HL-60 (cell line): Measurements from ENCODE around the gene TXNRD2.
"Not testable (repeated sequence)": the region's sequence is repeated elsewhere in the genome, so short reads cannot be mapped to it uniquely, and the experiment has no call there.

Experiments
- DNase-seq, 2 experiments: peaks; one replicate each; pipeline ENCODE4 v3.0.0-alpha.2; 2010 to 2020; ENCODE audit warnings: low read depth in 1 of 2, low spot score in 1 of 2
- H3K27ac ChIP-seq: fragments of 250-450 bp; sonication (Bioruptor Pico); replicated peaks from 2 replicates; pipeline ENCODE4 v1.5.1; 2020; ENCODE audit warnings: mild to moderate bottlenecking, moderate library complexity
- H3K27me3 ChIP-seq: fragments of 250-450 bp; sonication (Bioruptor Pico); 2 replicates; pipeline ENCODE4 v1.5.1; 2021; ENCODE audit warnings: mild to moderate bottlenecking, moderate library complexity; ENCODE audit not compliant: insufficient read depth, poor library complexity, severe bottlenecking
- H3K4me3 ChIP-seq: replicated peaks from 2 replicates; pipeline ENCODE4 v1.5.1; 2011; ENCODE audit warnings: mild to moderate bottlenecking, control low read depth, low read length; ENCODE audit not compliant: insufficient read depth
- CTCF ChIP-seq: IDR thresholded peaks from one replicate; pipeline ENCODE4 v1.5.1; 2011; ENCODE audit warnings: low read length, control low read depth, inconsistent platforms; ENCODE audit not compliant: insufficient read depth
- GABPA ChIP-seq: IDR thresholded peaks from 2 replicates; pipeline ENCODE4 v1.6.1; 2012; ENCODE audit warnings: low read depth
- POLR2AphosphoS5 ChIP-seq: IDR thresholded peaks from 2 replicates; pipeline ENCODE4 v1.6.1; 2012; ENCODE audit warnings: low read depth
- REST ChIP-seq: IDR thresholded peaks from 2 replicates; pipeline ENCODE4 v1.6.1; 2012; ENCODE audit warnings: low read depth; ENCODE audit not compliant: insufficient replicate concordance
- SPI1 ChIP-seq: IDR thresholded peaks from 2 replicates; pipeline ENCODE4 v1.6.1; 2012; ENCODE audit warnings: low read depth, mild to moderate bottlenecking, borderline replicate concordance

Gene TXNRD2

GRCh38 chr22:19834599-19834998 lies 107.0 kb downstream of the TXNRD2 start:
- Histone ChIP-seq H3K27ac (no peak overlapping the region), H3K4me3 (no peak overlapping the region), H3K27me3 (no peaks in the 10 kb centered on the region)
- no peak for TF ChIP-seq POLR2AphosphoS5
- DNase-seq, result no peak

- DNase-seq, H3K4me3 ChIP-seq, H3K27me3 ChIP-seq, H3K27ac ChIP-seq: not testable (repeated sequence)
Measured at GRCh38 chr22:19833327-19833726, 108.3 kb downstream of the TXNRD2 start.

- H3K4me3 ChIP-seq, result no peak overlapping the region
- H3K27ac ChIP-seq, result no peak overlapping the region
- DNase-seq, result peak in 1 of 2 experiments; percentile 25
- H3K27me3 ChIP-seq, result no peaks in the 10 kb centered on the region
- TF ChIP-seq POLR2AphosphoS5 (no peak), GABPA (no peak), CTCF (no peak), REST (no peak), SPI1 (no peak; the same call in 1 of the 2 replicates)
Measured at GRCh38 chr22:19832476-19833108, 109.0 kb downstream of the TXNRD2 start.

- H3K4me3 ChIP-seq, H3K27me3 ChIP-seq, DNase-seq, H3K27ac ChIP-seq: not testable (repeated sequence)
Measured at GRCh38 chr22:19831979-19832378, 109.6 kb downstream of the TXNRD2 start.

- DNase-seq, result no peak
- no peaks in the 10 kb centered on the region for H3K27me3 ChIP-seq
- H3K27ac ChIP-seq, result no peak overlapping the region
- TF ChIP-seq SPI1, result no peak
- TF ChIP-seq GABPA, result no peak
- no peak for TF ChIP-seq CTCF
- TF ChIP-seq REST, result no peak
- TF ChIP-seq POLR2AphosphoS5, result no peak
- no peak overlapping the region for H3K4me3 ChIP-seq
Measured at GRCh38 chr22:19831016-19831415, 110.6 kb downstream of the TXNRD2 start.
